ENCODE results near the gene HCFC1. TPM values are rescaled to one million over a fixed set of nuclear protein-coding genes. Genes with fewer than 3 reads are reported as not detected.

HCFC1 gene
- total RNA-seq (2021; fragmentation: NEBNext Ultra II Directional; extraction: Animal tissue kit (Norgen Biotek cat#: 25700)) (117 and 120 TPM in 2 replicates), polyA plus RNA-seq (2011; rRNA removed) (24.9 and 44.8 TPM in 2 replicates), polyA minus RNA-seq (2011; rRNA and poly(A)+ RNA removed) (20.7 TPM in 2 replicates)
- 19.1 TPM for polyA plus RNA-seq (2011; cell fraction: cytosol; rRNA removed)
- 58.3 TPM for polyA plus RNA-seq (2011; cell fraction: nucleus; rRNA removed)
- polyA plus RNA-seq (2012, experiment 1 of 2) = 68.3 to 93.0 TPM (median 82.4 TPM) in 4 replicates
- polyA plus RNA-seq (2012, experiment 2 of 2) = 84.1 TPM
- polyA plus RNA-seq (2013, experiment 1 of 2) = 56.8 TPM
- polyA plus RNA-seq (2013, experiment 2 of 2) = 47.2 TPM
- polyA minus RNA-seq (2011; cell fraction: cytosol; rRNA and poly(A)+ RNA removed) = 67.4 TPM
- 37.2 TPM for polyA minus RNA-seq (2011; cell fraction: nucleus; rRNA and poly(A)+ RNA removed)
- long read RNA-seq, experiment 1, partial matches to known transcripts = 13 of 48 reads
- long read RNA-seq, experiment 1, other reads (novel, unspliced or antisense) = 34 of 48 reads
- long read RNA-seq, experiment 2, partial matches to known transcripts = 0 of 3 reads
- long read RNA-seq, experiment 2, other reads (novel, unspliced or antisense) = 3 of 3 reads

GRCh38 chrX:153971450-153972367, at the start of gene HCFC1:
Gene HCFC1, minus strand, starts transcription at chrX:153971818. Its CDS starts 978 bp downstream, at chrX:153970840.
- H4K91ac ChIP-seq (replicated peaks; ENCODE audit: insufficient read length, low read length) = peak within 1 kb of the TSS; percentile 100
- H3K18ac ChIP-seq (ENCODE audit: extremely low read depth, low read length) = peak within 1 kb of the TSS; percentile 96
- H3K36me3 ChIP-seq (ENCODE audit: control insufficient read depth in 2 of 4, insufficient read depth in 4 of 4, low read length in 3 of 4) = no peaks in the 10 kb centered on the region
- WGBS, 2 experiments (ENCODE audit: extremely low coverage in 1 of 2, insufficient coverage in 1 of 2, insufficient read length in 1 of 2, insufficient replicate concordance in 2 of 2, low coverage in 1 of 2, low lambda C conversion rate in 2 of 2, missing lambda C conversion rate in 1 of 2) = 0% methylated on average over 31 of the region's 96 CpGs; no CpG with 5 or more reads in 1 of the 2 experiments
- POLR2A ChIA-PET (ENCODE audit: partially characterized antibody) = interaction anchor here (0.6 to 4.6 kb wide), 35 partner anchors 10 to 399 kb away, joined by 3 to 43 read pairs (median 4); partner anchors contain the start of genes ARHGAP4, IRAK1, L1CAM and SRPK3
- no peaks in the 10 kb centered on the region for H3K27me3 ChIP-seq (replicated peaks in 1 of 4; ENCODE audit: control insufficient read depth in 3 of 4, extremely low read depth in 1 of 4, insufficient read depth in 3 of 4, low read length in 3 of 4)
- H3K27ac ChIP-seq (ENCODE audit: low read depth, low read length) = peak within 1 kb of the TSS; percentile 99
- peaks cover 8% of the 10 kb centered on the region; the same call in 1 of the 2 replicates for H3K23me2 ChIP-seq (ENCODE audit: low read depth, low read length)
- peaks cover 18 to 21% of the 10 kb centered on the region in 2 experiments for H4K20me1 ChIP-seq (replicated peaks in 1 of 2; ENCODE audit: control insufficient read depth in 1 of 2, insufficient read depth in 2 of 2, low read length in 2 of 2)
- peak within 1 kb of the TSS; percentile 95 to 100 (median 99) for H3K9ac ChIP-seq (replicated peaks in 1 of 4; ENCODE audit: extremely low read depth in 1 of 4, low read depth in 3 of 4, low read length in 3 of 4)
- peaks cover 4 to 24% (median 12%) of the 10 kb centered on the region in 4 experiments for H3K4me1 ChIP-seq (replicated peaks in 1 of 4; ENCODE audit: control insufficient read depth in 3 of 4, insufficient read depth in 4 of 4, low read length in 3 of 4)
- peak within 1 kb of the TSS; percentile 100 for H4K8ac ChIP-seq (ENCODE audit: extremely low read depth, insufficient read depth, low read length)
- H2BK12ac ChIP-seq (ENCODE audit: low read depth, low read length) = peak within 1 kb of the TSS; percentile 99; the same call in 1 of the 2 replicates
- peak within 1 kb of the TSS; percentile 98 for H4K5ac ChIP-seq (ENCODE audit: insufficient read length, low read depth, low read length)
- H3K56ac ChIP-seq (replicated peaks; ENCODE audit: insufficient read length, low read depth, low read length) = peak within 1 kb of the TSS; percentile 97
- H3K79me1 ChIP-seq (ENCODE audit: low read depth, low read length) = peaks cover 2% of the 10 kb centered on the region; the same call in 1 of the 2 replicates
- no peak within 1 kb of the TSS for H3K23ac ChIP-seq (ENCODE audit: insufficient read length)
- H3K4me3 ChIP-seq (ENCODE audit: extremely low read depth in 1 of 4, insufficient read depth in 2 of 4, low read depth in 3 of 4, low read length in 4 of 4) = peak within 1 kb of the TSS; percentile 92 to 99 (median 95)
- H3K4ac ChIP-seq (replicated peaks; ENCODE audit: insufficient read length, low read depth, low read length) = peak within 1 kb of the TSS; percentile 98
- peaks cover 30 to 40% of the 10 kb centered on the region in 2 experiments for H3K79me2 ChIP-seq (ENCODE audit: control insufficient read depth in 1 of 2, insufficient read depth in 2 of 2, low read length in 2 of 2)
- no peak within 1 kb of the TSS for H3K14ac ChIP-seq (ENCODE audit: insufficient read length)
- peak within 1 kb of the TSS; percentile 83 for H2BK120ac ChIP-seq (replicated peaks; ENCODE audit: low read depth, low read length)
- H2AFZ ChIP-seq (ENCODE audit: low read length) = no peak within 1 kb of the TSS
- peak within 1 kb of the TSS; percentile 66 to 69 for H3K4me2 ChIP-seq (ENCODE audit: insufficient read depth in 1 of 2, low read depth in 2 of 2, low read length in 2 of 2)
- H3K9me3 ChIP-seq (ENCODE audit: insufficient read depth in 2 of 2, low read depth in 1 of 2, low read length in 1 of 2) = no peaks in the 10 kb centered on the region
- no peak within 1 kb of the TSS for H2BK20ac ChIP-seq (ENCODE audit: low read length)
- no peak within 1 kb of the TSS for H2BK15ac ChIP-seq (ENCODE audit: low read length)
- FAIRE-seq = peak; percentile 57
- H2AK5ac ChIP-seq (ENCODE audit: low read depth, low read length) = peak within 1 kb of the TSS; percentile 90; the same call in 1 of the 2 replicates
- DNase-seq (ENCODE audit: low read depth in 1 of 2, low spot score in 2 of 2) = peak in 1 of 2 experiments; percentile 86
- peak within 1 kb of the TSS; percentile 99 for H2BK5ac ChIP-seq (ENCODE audit: low read depth, low read length)
- CTCF ChIA-PET (ENCODE audit: partially characterized antibody) = interaction anchor here (2.5 to 11.2 kb wide), 2 partner anchors 24 to 42 kb away, joined by 8 to 102 read pairs; partner anchors contain the start of gene RENBP
- TF ChIP-seq CHD2 (IDR thresholded peaks at IDR 0.05; ENCODE audit: low read length) = no peak
- TF ChIP-seq SP1 (IDR thresholded peaks at IDR 0.05; ENCODE audit: low read depth, low read length) = no peak
- no peak for TF ChIP-seq ASH2L (IDR thresholded peaks at IDR 0.05; ENCODE audit: low read length)
- 0 out of 3 replicates have a peak, but pooled peaks of 1 of the 2 experiments have one; percentile 43 for TF ChIP-seq EP300 (IDR thresholded peaks at IDR 0.05; ENCODE audit: borderline replicate concordance in 1 of 2, low read depth in 2 of 2, low read length in 2 of 2)
- TF ChIP-seq TAF1 (IDR thresholded peaks at IDR 0.05; ENCODE audit: low read depth, low read length) = peak; percentile 91
- no peak for TF ChIP-seq CTBP2 (IDR thresholded peaks at IDR 0.05; ENCODE audit: borderline replicate concordance, insufficient read depth, insufficient read length, low read length)
- TF ChIP-seq TAF7 (optimal IDR thresholded peaks at IDR 0.05; ENCODE audit: borderline replicate concordance, low read depth, low read length) = peak; percentile 34
